ENCODE results near the gene ATF4. TPM values are rescaled to one million over a fixed set of nuclear protein-coding genes. Genes with fewer than 3 reads are reported as not detected.
A peak's percentile ranks its signal among the peaks of the same experiment; 100 is the strongest.

ATF4 gene
- total and polyA plus RNA-seq, 2 of the 13 experiments (the other 11 are each of a cell fraction or from before 2014, with no cell fraction given) = 486 to 1,297 TPM

- TF ChIP-seq HES4 (CRISPR knock-in tag; IDR thresholded peaks at IDR 0.05; ENCODE audit: borderline replicate concordance) = peak; percentile 84
- TF ChIP-seq, protein P1, sequence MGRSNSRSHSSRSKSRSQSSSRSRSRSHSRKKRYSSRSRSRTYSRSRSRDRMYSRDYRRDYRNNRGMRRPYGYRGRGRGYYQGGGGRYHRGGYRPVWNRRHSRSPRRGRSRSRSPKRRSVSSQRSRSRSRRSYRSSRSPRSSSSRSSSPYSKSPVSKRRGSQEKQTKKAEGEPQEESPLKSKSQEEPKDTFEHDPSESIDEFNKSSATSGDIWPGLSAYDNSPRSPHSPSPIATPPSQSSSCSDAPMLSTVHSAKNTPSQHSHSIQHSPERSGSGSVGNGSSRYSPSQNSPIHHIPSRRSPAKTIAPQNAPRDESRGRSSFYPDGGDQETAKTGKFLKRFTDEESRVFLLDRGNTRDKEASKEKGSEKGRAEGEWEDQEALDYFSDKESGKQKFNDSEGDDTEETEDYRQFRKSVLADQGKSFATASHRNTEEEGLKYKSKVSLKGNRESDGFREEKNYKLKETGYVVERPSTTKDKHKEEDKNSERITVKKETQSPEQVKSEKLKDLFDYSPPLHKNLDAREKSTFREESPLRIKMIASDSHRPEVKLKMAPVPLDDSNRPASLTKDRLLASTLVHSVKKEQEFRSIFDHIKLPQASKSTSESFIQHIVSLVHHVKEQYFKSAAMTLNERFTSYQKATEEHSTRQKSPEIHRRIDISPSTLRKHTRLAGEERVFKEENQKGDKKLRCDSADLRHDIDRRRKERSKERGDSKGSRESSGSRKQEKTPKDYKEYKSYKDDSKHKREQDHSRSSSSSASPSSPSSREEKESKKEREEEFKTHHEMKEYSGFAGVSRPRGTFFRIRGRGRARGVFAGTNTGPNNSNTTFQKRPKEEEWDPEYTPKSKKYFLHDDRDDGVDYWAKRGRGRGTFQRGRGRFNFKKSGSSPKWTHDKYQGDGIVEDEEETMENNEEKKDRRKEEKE (IDR thresholded peaks at IDR 0.05) = no peak
- no peak for TF ChIP-seq NR1H2 (CRISPR knock-in tag; IDR thresholded peaks at IDR 0.05; ENCODE audit: borderline replicate concordance, low read depth)
- peak; percentile 90; the same call in 1 of the 2 replicates for TF ChIP-seq AHR (CRISPR knock-in tag; IDR thresholded peaks at IDR 0.05)
- no peak for TF ChIP-seq MBD4 (IDR thresholded peaks at IDR 0.05; ENCODE audit: borderline replicate concordance, low read length)
- peak; percentile 73 for TF ChIP-seq ELF3 (CRISPR knock-in tag; IDR thresholded peaks at IDR 0.05)
- TF ChIP-seq ZBTB21 (CRISPR knock-in tag; IDR thresholded peaks at IDR 0.05) = peak; percentile 41; the same call in 1 of the 2 replicates
- TF ChIP-seq RAD51 (IDR thresholded peaks at IDR 0.05; ENCODE audit: borderline replicate concordance) = no peak
- peak; percentile 81; the same call in 1 of the 2 replicates for TF ChIP-seq ZNF639 (CRISPR knock-in tag; conservative IDR thresholded peaks at IDR 0.05)
- TF ChIP-seq ZNF567 (CRISPR knock-in tag; IDR thresholded peaks at IDR 0.05; ENCODE audit: borderline replicate concordance) = no peak
- TF ChIP-seq, protein P2, sequence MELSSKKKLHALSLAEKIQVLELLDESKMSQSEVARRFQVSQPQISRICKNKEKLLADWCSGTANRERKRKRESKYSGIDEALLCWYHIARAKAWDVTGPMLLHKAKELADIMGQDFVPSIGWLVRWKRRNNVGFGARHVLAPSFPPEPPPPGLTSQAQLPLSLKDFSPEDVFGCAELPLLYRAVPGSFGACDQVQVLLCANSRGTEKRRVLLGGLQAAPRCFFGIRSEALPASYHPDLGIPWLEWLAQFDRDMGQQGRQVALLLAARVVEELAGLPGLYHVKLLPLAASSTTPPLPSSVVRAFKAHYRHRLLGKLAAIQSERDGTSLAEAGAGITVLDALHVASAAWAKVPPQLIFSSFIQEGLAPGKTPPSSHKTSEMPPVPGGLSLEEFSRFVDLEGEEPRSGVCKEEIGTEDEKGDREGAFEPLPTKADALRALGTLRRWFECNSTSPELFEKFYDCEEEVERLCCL (CRISPR knock-in tag; IDR thresholded peaks at IDR 0.05; ENCODE audit: borderline replicate concordance) = peak; percentile 53; the same call in 1 of the 2 replicates
- TF ChIP-seq IRF2 (CRISPR knock-in tag; IDR thresholded peaks at IDR 0.05) = peak; percentile 79; the same call in 1 of the 2 replicates
- TF ChIP-seq, protein P3, sequence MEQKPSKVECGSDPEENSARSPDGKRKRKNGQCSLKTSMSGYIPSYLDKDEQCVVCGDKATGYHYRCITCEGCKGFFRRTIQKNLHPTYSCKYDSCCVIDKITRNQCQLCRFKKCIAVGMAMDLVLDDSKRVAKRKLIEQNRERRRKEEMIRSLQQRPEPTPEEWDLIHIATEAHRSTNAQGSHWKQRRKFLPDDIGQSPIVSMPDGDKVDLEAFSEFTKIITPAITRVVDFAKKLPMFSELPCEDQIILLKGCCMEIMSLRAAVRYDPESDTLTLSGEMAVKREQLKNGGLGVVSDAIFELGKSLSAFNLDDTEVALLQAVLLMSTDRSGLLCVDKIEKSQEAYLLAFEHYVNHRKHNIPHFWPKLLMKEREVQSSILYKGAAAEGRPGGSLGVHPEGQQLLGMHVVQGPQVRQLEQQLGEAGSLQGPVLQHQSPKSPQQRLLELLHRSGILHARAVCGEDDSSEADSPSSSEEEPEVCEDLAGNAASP (CRISPR knock-in tag; IDR thresholded peaks at IDR 0.05; ENCODE audit: borderline replicate concordance) = peak; percentile 87
- no peak for TF ChIP-seq DR1 (CRISPR knock-in tag; IDR thresholded peaks at IDR 0.05)
- TF ChIP-seq TOPORS (CRISPR knock-in tag; IDR thresholded peaks at IDR 0.05) = peak; percentile 26; the same call in 1 of the 2 replicates
- TF ChIP-seq TRIM24 (CRISPR knock-in tag; IDR thresholded peaks at IDR 0.05) = no peak
- TF ChIP-seq NFRKB (IDR thresholded peaks at IDR 0.05) = no peak
- no peak for TF ChIP-seq GFI1 (CRISPR knock-in tag; IDR thresholded peaks at IDR 0.05; ENCODE audit: borderline replicate concordance)
- 0 out of 2 replicates have a peak, but pooled peaks have one; percentile 43 for TF ChIP-seq ZNF546 (CRISPR knock-in tag; conservative IDR thresholded peaks at IDR 0.05)
- TF ChIP-seq SMAD3 (CRISPR knock-in tag; IDR thresholded peaks at IDR 0.05) = peak; percentile 97
Measured at GRCh38 chr22:39545386-39546365, 25.3 kb downstream of the ATF4 start (continued).

All from HepG2 (cell line).